ENCODE results near the gene CHAC1. TPM values are rescaled to one million over a fixed set of nuclear protein-coding genes. Genes with fewer than 3 reads are reported as not detected.

The CHAC1 gene
- total and polyA plus RNA-seq, 2 of the 13 experiments (the other 11 are each of a cell fraction or from before 2014, with no cell fraction given): 0.44 TPM; not detected in 1

- TF ChIP-seq CCAR2 (optimal IDR thresholded peaks at IDR 0.05; ENCODE audit: low read depth, low read length) (no peak), TMF1 (CRISPR knock-in tag; IDR thresholded peaks at IDR 0.05; ENCODE audit: low read depth) (no peak), KDM3A (CRISPR knock-in tag; IDR thresholded peaks at IDR 0.05; ENCODE audit: low read depth) (no peak), ZNF501 (CRISPR knock-in tag; IDR thresholded peaks at IDR 0.05) (0 out of 2 replicates have a peak, but pooled peaks have one; percentile 53), NR0B2 (CRISPR knock-in tag; IDR thresholded peaks at IDR 0.05) (0 out of 2 replicates have a peak, but pooled peaks have one; percentile 25), PAX8 (CRISPR knock-in tag; IDR thresholded peaks at IDR 0.05; ENCODE audit: borderline replicate concordance) (no peak), THRA (CRISPR knock-in tag; IDR thresholded peaks at IDR 0.05; ENCODE audit: borderline replicate concordance) (no peak; the same call in 1 of the 2 replicates), RXRB (CRISPR knock-in tag; IDR thresholded peaks at IDR 0.05; ENCODE audit: borderline replicate concordance) (no peak), MAFG (CRISPR knock-in tag; IDR thresholded peaks at IDR 0.05) (no peak), ISL2 (CRISPR knock-in tag; IDR thresholded peaks at IDR 0.05) (no peak; the same call in 1 of the 2 replicates), MEIS2 (CRISPR knock-in tag; IDR thresholded peaks at IDR 0.05) (no peak), HMG20B (CRISPR knock-in tag; conservative IDR thresholded peaks at IDR 0.05) (no peak), HNF1B (CRISPR knock-in tag; IDR thresholded peaks at IDR 0.05) (peak; percentile 88), FOXP1 (IDR thresholded peaks at IDR 0.05) (no peak), FOXP1 (CRISPR knock-in tag; IDR thresholded peaks at IDR 0.05) (peak; percentile 45), MIER2 (CRISPR knock-in tag; IDR thresholded peaks at IDR 0.05) (no peak), SNRNP70 (IDR thresholded peaks at IDR 0.05; ENCODE audit: low read depth, low read length) (no peak), SALL2 (CRISPR knock-in tag; IDR thresholded peaks at IDR 0.05) (no peak), SKIL (CRISPR knock-in tag; IDR thresholded peaks at IDR 0.05; ENCODE audit: borderline replicate concordance) (no peak), CREB3 (CRISPR knock-in tag; IDR thresholded peaks at IDR 0.05) (no peak), ZNF530 (CRISPR knock-in tag; IDR thresholded peaks at IDR 0.05; ENCODE audit: low read depth) (no peak), ZNF781 (CRISPR knock-in tag; IDR thresholded peaks at IDR 0.05; ENCODE audit: borderline replicate concordance, not compliant biosample characterization) (peak; percentile 54), DRAP1 (CRISPR knock-in tag; IDR thresholded peaks at IDR 0.05) (no peak)
Observed at GRCh38 chr15:40932649-40933516, 20.4 kb upstream of the CHAC1 start (continued).
